GM19035 (cell line): Measurements from ENCODE around the gene BAG1.
A peak's percentile ranks its signal among the peaks of the same experiment; 100 is the strongest.

Experiments
- ATAC-seq: cut with Tn5 transposase; IDR thresholded peaks from one replicate; pipeline ENCODE4 v1.9.1; 2021; ENCODE audit not compliant: unreplicated experiment

The BAG1 gene

DNA sequence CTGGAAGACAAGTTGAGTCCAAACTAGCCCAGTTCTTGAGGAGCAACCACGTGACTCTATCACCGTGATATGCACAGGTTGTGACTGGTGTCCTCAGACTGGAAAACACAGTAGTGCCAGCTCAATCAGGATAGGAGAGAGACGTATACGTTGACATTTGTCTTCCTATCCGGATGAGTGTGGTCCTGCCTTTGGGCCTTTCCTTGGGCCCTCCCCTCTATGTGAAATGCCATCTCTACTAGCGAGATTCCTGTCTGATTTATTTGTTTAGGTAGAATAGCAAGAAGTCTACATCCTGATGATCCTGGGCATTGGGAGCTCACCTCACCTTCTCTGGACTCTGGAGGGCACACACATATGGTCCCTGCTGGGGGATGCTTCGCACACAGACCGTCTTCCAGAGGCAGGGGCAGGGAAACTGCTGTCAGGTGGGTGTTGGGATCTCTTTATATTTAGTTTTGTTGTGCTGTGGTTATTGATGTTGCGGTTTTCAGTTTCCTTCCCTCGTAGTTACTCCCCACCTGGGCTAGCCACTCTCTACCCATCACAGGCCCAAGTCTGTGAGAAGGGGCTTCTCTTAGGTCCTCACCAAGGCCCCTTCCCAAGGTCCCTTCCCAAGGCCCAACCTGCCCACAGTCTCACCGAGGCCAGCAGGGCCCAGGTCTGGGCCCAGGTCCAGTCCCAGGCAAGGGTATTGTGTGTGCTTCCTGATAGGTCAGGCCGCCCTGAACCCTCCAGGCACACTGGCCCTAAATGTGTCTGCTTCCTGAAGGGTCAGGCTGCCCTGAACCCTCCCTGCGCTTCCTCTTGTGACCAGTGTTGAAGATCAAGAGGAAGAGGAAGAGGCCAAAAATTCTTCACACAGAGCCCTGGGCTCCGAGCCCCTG is 43.6 kb downstream of the BAG1 start:
- ATAC-seq = no peak

GRCh38 chr9:33211695-33212393 is 52.7 kb downstream of the BAG1 start:
- ATAC-seq = no peak

- ATAC-seq = no peak
These were observed 54.3 kb downstream of the BAG1 start for GRCh38 chr9:33210006-33210715.

DNA sequence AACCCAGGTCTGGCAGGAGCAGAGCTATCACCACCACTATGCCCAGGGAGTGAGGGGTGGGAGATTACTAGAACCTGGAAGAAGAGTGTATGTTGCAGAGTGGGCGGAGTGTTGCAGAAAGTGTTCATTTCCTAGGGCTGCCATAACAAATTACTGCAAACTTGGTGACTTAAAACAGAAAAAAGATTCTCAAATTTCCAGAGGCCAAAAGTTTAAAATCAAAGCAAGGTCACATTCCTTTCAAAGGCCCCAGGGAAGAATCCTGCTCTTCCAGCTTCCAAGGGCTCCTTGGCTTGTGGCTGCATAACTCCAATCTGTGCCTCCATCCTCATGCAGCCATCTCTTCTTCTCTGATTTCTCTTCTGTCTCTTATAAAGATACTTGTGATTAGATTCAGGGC is 55.1 kb downstream of the BAG1 start:
- no peak for ATAC-seq

GRCh38 chr9:33202552-33203201 is 61.8 kb downstream of the BAG1 start:
- peak; percentile 99 for ATAC-seq
